SH-SY5Y (cell line): Measurements from ENCODE around the gene USHBP1.

Experiments
- GATA2 ChIP-seq: IDR thresholded peaks from 2 replicates; pipeline ENCODE4 v1.6.1; 2011; ENCODE audit warnings: mild to moderate bottlenecking, low read depth, low read length
- GATA3 ChIP-seq: IDR thresholded peaks from 2 replicates; pipeline ENCODE4 v1.6.1; 2011; ENCODE audit warnings: low read depth, mild to moderate bottlenecking, low read length, moderate library complexity

USHBP1 gene

GRCh38 chr19:17227798-17228367 lies 36.7 kb downstream of the USHBP1 start:
- TF ChIP-seq GATA3: no peak

DNA sequence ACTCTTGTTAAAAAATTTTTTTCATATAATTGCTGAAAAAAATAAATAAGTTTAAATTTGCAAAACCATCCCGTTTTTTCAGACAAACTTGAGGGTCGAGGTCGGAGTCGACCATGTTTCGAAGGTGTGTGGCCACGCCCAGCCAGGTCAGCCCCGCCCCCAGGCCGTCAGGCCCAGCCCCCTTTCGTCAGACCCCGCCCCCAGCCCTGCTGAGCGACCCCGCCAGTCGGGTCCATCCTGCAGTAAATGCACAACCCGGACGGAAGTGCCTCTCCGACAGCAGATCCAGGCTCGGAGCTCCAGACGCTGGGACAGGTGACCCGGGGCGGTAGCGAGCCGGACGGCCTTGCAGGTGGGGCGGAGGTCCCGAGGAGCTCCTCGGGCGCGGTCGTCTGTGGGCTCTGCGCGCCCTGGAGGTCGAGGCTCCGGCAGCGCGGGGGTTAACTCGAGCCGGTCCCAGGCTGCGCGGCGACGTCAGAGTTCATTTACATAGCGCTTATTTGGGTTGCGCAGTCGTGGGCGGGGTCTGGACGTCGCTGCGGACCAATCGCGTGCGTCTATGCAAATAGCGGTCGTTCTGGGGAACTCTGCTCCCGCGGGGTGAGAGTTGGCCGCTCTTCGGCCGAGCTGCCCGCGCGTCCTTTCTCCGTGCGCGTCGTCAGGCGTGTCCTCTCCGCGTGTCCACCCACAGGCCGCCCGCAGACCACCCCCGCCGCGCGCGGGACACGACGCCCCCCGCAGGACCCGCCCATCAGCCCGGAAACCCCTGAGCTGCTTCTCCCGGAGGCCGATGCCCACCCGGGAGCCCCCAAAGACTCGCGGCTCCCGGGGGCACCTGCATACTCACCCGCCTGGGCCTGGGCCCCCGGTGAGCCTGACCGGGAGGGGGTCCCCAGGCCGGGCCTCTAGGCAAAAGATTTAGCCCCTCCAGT lies 38.3 kb downstream of the USHBP1 start, which contains the start of gene OCEL1:
OCEL1 (plus strand) TSS at position 225 of the 932 bp plus-strand sequence; CDS start at position 247, 22 bp downstream.
- TF ChIP-seq GATA2 (no peak), GATA3 (no peak)

- no peak for TF ChIP-seq GATA2
- TF ChIP-seq GATA3: no peak
Measured at GRCh38 chr19:17225053-17225452, 39.5 kb downstream of the USHBP1 start.

GRCh38 chr19:17220207-17220758 lies 44.3 kb downstream of the USHBP1 start:
- TF ChIP-seq GATA3 (no peak), GATA2 (no peak)

DNA sequence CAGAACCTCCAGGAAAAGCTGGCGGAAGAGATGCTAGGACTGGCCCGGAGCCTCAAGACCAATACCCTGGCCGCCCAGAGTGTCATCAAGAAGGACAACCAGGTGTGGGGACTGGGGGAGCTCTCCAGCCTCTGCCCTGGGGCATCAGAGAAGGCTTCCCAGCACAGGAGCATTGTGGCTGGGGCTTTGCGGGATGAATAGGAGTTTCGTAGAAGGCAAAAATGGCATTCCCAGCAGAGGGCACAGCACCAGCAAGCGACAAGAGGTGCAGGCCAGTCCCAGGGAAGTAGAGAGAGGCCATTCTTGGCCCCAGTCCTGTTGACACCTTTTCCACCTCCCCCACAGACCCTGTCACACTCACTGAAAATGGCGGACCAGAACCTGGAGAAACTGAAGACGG lies 45.3 kb downstream of the USHBP1 start:
- TF ChIP-seq GATA3 (no peak), GATA2 (no peak)

DNA sequence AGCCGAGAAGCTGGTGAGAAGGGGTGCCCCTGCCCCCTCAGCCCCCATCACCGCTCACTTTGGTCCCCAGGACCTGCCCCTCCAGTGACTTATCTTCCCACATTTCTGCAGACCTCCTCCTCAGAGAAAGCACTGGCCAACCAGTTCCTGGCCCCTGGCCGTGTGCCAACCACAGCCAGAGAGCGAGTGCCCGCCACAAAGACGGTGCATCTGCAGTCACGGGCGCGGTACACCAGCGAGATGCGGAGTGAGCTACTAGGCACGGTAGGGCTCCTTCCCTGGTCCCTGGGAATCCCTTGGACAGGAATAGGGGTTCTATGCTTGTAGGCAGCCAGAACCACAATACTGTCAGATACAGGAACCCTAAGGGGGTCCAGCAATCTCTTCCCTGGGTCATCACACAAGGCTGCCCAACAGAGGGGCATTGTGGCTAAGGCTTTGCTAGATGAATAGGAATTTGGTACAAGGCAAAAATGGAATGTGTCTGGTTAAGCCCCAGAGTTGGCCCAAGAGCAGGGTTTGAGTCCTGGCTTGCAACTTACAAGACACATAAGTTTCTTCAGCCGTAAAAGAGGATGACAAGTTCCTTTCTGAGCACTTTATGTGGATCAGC lies 48.4 kb downstream of the USHBP1 start:
- TF ChIP-seq GATA2 (no peak), GATA3 (no peak)

DNA sequence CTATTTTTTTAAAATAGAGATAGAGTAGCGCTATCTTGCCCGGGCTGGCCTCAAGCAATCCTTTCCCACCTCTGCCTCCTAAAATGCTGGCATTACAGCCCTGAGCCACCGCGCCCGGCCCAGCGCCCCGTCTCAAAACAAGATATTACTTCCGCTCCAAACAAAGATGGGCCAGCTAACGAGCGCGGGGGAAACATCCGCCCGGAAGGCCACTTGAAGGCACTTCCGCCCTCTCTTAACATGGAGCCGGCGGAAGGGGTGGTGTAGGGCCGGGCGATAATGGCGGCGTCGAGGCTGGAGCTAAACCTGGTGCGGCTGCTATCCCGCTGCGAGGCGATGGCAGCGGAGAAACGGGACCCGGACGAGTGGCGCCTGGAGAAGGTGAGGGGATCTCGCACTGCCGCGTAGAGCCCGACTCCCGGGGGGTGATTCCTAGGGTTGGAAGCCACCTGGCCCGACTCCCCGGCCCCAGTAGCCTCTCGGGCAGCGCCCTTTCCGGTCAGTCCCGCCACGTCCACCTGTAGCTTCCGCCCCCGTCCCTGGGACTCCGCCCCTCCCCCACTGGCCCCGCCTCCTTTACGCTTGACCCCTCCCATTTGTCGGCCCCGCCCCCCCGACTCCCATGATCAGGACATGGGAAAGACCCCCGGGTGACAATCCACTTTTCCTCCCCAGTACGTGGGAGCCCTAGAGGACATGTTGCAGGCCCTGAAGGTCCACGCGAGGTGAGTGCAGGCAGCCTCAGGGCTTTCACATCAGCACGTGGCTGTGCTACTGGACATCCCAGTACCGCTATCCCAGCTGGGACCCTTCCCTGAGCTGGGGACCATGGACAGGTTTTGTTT lies 49.2 kb downstream of the USHBP1 start, which contains the start of gene USE1:
USE1 (plus strand) TSS at position 231 of the 845 bp plus-strand sequence; CDS start at position 280, 49 bp downstream.
- no peak; the same call in 1 of the 2 replicates for TF ChIP-seq GATA2
- TF ChIP-seq GATA3: no peak

DNA sequence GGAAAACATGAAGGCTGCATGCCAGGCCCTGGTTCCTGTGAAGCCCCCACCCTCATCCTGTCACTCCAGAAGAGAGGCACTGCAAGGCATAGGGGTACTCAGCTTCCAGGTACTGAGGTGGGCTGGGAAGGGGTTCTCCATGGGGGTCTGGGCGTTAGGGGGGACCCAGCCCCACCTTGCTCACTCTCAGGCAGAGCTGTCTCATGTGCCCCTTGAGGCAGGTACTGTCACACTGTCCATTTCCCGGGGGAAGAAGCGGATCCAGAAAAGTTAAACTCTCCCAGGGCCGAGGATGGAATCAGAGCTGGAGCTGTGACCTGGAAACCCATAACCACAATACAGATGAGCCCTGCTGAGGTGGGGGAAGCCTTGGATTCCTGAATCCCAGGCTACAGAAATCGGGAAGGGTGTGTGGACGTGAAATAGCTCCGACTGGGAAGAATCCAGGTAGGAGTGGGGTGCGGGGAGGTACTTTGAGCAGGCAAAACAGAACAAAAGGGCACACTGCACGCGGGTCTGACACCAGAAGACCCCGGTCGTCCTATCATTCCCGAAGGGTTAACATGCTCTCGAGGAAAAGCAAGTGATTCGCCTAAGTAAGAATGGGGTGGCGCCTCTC lies 49.9 kb downstream of the USHBP1 start:
- TF ChIP-seq GATA3 (no peak), GATA2 (no peak)

GRCh38 chr19:17213334-17213733 lies 51.2 kb downstream of the USHBP1 start:
- no peak for TF ChIP-seq GATA3
- TF ChIP-seq GATA2: no peak

- no peak for TF ChIP-seq GATA3
- no peak for TF ChIP-seq GATA2
Measured at GRCh38 chr19:17211547-17212446, 52.7 kb downstream of the USHBP1 start.

GRCh38 chr19:17210296-17210695 lies 54.2 kb downstream of the USHBP1 start:
- TF ChIP-seq GATA2: no peak
- TF ChIP-seq GATA3: no peak

GRCh38 chr19:17209126-17210036 lies 55.2 kb downstream of the USHBP1 start:
- no peak for TF ChIP-seq GATA2
- no peak for TF ChIP-seq GATA3
